Stimulated activated CD4-positive, alpha-beta T cell treated with anti-CD3 and anti-CD28 coated beads, TNF-alpha, amount 100 ng/mL, for 24 hours (primary cell): ENCODE results near the gene SDK2.

ENCODE experiments used
- DNase-seq, 3 experiments: peaks; one replicate each; pipeline ENCODE4 v3.0.0-alpha.2; 2020; ENCODE audit warnings: low read depth in 3 of 3

Gene SDK2

GRCh38 chr17:73394512-73395450 lies 249.5 kb downstream of the SDK2 start:
- no peak for DNase-seq

DNA sequence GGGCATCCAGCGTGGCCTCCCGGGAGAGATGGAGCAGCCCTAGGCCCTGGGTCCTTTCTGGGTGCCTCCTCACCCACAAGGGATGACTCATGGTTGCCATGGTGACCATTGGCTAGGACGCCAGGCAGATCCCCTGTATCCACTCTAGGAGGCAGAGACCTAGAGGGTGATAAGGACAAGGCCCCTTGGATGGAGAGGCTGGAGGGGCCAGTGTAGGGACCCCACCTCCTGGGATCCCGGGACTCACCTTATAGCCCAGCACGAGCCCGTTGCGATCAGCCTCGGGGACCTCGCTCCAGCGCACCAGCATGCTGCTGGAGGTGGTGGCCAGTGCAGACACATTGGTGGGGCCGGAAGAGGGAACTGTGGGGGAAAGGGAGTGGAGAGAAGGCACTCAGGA lies 250.3 kb downstream of the SDK2 start:
- no peak for DNase-seq

DNA sequence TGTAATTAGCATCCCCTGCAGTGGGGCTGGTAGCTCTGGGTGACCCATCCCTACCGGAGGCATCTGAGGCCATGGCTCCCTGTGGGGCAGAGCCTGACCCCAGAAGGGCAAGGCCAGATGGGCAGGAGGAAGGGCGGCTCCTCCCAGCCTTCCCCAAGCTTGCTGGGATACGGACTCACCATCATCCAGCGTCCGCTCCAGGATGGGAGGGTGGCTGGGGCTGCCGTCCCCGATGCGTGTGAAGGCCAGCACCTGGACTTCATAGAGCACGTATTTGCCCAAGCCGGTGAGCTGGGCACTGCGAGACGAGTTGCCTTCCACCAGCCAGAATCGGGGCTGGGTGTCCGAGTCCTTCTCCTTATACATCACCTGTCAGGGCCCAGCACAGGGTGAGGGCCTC lies 250.9 kb downstream of the SDK2 start:
- no peak for DNase-seq

DNA sequence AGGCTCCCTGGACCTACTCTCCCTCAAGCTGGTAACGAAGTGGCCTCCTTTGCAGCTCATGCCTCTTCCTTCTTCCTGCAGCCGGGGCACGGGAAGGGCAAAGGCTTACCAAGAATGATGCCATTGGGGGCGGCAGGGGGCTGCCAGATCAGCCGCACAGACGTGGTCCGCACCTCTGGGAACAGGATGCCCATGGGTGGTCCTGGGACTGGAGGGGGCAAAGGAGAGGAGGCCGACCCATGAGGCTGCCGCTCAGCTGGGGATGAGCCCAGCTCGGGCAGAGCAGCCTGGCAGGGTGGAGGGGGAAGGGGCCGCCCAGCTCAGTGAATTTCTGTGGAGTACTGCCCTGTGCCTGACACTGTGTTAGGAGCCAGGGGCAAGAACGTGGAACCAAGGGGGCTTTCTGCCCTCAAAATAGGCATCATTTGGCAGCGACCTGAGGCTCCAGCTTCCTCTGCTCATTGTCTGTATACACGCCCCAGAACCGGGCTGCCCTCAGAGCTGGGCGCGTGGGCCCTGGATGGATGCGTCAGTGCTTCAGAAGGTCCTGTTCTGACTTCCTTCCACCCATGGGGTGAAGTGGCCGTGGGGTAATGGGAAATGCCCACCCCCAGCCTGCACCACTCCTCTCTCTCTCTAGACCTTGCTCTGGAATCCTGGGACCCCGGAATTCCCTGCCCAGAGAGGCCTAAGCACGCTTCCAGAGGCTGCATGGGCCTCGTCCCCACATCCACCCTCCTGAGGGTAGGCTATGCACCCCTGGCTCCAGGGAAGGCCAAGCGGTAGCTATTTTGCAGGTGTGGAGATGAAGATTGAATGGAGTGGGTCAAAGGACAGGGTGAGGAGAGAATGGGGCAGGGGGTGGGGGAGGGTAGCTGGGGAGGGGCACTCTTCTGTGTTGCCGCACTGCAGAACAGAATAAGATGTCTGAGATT lies 252.6 kb downstream of the SDK2 start:
- no peak for DNase-seq

GRCh38 chr17:73390851-73391250 lies 253.4 kb downstream of the SDK2 start:
- DNase-seq = no peak

DNA sequence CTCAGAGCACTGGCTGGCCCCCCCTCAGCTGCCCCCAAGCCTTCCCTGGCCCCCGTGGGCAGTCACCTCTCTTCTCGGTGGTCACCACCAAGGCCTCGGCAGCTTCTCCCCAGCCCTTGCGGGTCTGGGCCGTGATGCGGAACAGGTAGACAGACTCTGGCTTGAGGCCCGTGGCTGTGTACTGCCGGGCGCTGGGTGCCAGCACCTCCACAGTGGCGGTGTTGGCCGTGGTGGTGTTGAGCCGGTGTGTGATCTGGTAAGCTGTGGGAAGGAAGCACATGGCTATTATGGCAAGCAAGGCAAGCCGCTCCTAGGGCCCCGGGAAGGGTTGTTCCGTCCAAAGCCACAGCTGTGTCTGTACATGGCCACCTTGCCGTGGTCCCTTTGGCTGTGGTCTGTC lies 254.0 kb downstream of the SDK2 start:
- DNase-seq = no peak

DNA sequence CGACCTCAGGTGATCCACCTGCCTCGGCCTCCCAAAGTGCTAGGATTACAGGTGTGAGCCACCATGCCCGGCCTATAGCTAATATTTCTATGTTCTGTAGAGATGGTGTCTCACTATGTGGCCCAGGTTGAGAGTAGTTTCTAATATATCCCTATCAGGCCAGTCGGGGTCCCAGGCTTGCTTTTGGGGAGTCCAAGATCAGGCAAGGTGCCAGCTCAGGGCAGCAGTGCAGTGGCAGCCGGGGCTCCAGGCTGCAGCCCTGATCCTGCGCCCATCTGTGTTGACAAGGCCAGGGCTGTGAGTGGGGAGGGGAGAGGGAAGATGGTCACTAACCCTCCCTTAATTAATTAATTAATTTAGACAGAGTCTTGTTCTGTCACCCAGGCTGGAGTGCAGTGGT lies 254.8 kb downstream of the SDK2 start:
- DNase-seq = no peak

DNA sequence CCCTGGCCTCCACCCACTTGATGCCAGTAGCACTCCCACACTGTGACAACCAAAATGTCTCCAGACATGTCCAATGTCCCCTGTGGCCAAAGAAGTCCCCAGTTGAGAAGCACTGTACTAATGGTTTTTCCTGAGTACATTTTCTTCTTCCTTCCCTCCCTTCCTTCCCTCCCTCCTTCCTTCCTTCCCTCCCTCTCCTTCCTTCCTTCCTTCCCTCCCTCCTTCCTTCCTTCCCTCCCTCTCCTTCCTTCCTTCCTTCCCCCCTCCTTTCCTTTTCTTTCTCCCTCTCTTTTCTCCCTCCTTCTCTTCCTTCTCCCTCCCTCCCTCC lies 255.7 kb downstream of the SDK2 start:
- no peak for DNase-seq

DNA sequence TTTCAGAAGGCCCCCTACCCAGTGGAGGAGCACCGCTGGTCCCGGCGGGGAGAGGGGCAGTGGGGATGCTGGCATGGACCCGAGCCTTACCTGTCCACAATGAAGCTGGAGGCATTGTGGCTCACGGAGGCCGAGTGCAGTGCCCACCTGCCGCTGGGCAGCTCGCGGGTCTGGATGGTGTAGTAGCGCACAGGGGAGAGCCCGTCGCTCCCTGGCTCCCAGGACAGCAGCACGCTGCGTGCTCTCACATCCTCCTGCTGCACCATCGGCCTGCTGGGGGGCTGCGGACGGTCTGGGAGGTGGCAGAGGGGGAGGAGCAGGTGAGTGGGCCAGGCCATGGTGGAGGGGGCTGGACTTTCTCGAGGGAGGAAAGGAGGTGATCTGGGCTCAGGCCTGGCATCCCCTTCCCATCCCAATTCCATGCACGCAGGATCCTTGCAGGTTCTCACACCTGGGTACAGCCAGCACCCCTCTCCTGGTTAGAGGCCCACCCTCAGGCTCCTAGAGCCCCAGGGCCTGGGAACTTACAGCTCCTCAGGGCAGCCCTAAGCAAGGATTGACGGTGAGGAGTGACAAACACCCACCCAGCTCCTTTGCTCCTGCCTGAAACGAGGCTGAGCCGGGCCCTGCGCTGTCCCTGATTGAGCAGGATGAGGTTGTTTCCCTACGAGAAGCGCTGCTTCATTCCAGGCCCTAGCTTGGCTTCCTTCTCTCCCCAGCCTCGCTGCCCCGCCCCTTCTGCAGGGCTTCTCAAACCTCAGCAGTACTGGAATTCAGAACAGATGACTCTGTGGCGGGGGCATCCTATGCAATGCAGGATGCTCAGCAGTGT lies 256.3 kb downstream of the SDK2 start:
- DNase-seq = no peak

- DNase-seq = no peak
These were observed 257.7 kb downstream of the SDK2 start for GRCh38 chr17:73386561-73386960.

DNA sequence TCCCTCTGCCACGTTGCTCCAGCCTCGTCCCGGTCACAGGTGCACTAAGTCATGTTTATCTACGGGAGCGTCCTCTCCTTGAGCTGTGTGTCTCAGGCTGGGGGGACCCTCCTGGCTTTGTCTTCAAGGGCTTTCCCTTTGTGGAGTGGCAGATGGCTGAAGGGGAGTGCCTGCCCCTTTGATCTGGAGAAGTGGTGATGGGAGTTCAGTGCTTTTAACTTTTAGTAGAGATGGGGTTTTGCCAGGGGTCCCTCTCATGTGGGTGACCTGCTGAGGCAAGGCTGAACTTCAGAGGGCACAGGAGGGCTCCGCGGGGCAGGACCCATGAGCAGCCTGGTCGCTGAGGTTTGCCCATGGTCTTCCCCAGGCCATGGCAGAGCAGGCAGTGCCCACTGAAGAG lies 259.3 kb downstream of the SDK2 start:
- no peak for DNase-seq

GRCh38 chr17:73380439-73381106 lies 263.7 kb downstream of the SDK2 start:
- DNase-seq = no peak

- DNase-seq = no peak
These were observed 264.4 kb downstream of the SDK2 start for GRCh38 chr17:73379826-73380225.

DNA sequence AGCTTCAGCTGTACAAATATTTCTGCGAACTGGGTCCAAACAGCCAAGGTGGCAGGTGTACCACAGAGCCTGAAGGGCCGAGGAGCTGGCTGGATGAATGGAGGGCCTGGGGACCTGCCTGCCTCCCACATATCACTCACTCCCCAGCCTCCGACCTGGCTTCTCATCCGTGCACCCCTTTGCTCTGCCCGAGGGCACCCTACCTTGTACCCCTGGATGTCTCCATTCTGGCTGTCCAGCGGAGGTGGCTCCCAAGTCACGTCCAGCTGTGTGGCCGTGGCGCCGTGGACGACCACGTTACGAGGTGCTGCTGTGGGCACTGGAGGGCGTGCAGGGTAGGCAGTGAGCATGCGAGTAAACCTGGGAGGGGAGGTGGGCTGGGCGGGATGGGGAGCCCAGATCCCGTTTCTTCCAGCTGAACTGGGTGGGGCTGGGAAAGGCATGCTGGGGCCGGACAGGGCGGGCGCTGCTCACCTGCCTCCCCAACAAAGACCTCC lies 265.2 kb downstream of the SDK2 start:
- no peak for DNase-seq

DNA sequence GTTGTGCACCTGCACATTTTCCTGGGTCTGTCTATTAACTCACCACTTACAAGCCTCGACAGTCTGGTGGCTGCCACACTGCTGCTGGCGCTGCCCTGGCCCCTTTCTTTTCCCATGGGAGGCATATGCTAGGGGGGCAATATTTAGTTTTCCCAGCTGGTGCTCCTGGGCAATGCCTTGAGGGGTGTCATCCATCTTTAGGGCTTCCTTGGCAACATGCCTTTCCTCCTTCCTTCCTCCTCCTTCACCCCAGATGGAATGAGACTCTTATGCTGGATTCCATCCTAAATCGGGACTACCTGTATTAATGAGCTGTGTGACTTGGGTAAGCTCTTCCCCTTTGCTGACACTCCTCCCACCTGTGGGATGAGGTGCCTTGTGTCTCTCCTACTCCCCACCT lies 267.6 kb downstream of the SDK2 start:
- no peak for DNase-seq

DNA sequence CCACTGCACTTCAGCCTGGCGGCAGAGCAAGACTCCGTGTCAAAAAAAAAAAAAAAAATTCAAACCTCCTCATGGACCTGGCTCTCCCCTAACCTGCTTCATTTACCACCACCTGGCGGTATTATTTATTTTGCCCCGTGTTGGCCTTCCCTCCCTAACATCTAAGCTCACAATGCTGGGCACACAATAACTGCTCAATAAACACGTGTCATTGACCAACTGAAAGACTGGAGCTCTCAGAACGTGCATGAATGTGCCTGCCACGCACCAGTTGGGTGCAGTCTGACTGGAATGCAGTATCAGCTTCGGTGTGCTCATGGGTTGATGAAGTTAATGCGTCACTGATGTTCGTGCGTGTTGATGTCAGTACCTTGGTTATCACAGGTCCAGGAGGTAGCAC lies 268.1 kb downstream of the SDK2 start:
- DNase-seq = no peak

DNA sequence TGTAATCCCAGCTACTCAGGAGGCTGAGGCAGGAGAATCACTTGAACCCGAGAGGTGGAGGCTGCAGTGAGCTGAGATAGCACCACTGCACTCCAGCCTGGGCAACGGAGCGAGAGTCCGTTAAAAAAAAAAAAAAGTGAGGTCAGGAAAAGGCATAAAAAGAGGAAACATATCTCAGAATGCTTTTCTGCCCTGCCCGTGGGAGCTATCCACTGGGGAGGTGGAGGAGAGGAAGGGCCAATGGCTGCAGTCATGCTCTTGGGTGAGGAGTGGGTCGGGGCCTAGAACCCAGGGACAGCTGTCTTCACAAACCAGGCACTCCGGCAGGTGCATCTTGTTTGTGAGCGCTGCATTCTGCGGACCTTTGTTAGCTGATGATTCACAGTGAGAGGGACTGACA lies 272.4 kb downstream of the SDK2 start:
- no peak for DNase-seq

- DNase-seq = no peak
These were observed 273.0 kb downstream of the SDK2 start for GRCh38 chr17:73371285-73371684.

GRCh38 chr17:73369817-73370490 lies 274.3 kb downstream of the SDK2 start:
- peak; percentile 63 to 74 (median 73) for DNase-seq

DNA sequence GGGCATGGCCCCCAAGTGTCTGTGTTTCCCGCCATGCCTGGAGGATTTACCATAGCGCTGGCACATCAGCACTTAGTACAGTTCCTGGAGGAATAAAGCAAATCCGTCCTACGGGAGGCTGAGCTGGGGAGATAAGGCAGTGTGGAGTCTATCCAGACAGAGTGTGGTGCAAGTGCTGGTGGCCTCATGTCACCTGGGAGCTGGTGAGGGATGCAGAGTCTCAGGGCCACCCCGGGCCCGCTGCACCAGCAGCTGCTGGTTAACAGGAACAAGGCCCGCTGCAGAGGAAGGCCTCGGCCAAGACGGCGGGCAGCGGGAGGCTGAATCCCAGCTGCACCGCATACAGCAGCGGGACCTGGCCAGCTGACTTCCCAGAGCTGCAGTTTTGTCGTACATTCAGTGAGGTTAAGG lies 275.1 kb downstream of the SDK2 start:
- DNase-seq = no peak
